ENCODE measurements around the gene TAS2R41.

DNA sequence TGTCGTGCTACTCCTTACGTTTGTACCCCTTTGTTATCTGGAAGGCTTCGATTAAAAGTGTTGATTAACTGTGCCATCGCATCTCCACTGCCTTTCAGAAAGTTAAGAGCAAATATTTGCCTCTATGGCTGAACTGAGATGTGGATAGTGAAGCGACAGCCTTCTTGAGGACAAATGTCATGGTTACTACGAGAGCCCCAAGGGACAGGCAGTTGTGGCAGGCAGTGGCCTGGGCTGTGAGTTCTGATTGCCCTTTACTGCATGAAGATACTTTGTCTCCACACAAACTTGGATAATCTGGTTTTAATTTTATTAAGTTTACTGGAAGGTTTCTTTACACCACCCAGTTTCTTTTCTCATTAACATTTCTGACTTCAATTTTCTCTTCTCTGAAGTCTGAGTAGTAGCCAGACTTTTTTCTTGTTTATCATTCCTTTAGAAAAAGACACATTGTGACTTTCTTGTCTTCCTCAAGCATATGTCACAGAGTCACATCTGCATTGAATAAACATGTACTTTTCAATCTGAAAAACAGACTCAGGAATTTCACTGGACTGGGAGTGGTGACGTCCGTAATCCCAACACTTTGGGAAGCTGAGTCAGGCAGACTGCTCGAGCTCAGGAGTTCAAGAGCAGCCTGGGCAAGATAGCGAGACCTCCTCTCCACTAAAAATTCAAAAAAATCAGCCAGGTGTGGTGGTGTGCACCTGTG lies 1.5 kb downstream of the TAS2R41 start:
- TF ChIP-seq, protein P1, sequence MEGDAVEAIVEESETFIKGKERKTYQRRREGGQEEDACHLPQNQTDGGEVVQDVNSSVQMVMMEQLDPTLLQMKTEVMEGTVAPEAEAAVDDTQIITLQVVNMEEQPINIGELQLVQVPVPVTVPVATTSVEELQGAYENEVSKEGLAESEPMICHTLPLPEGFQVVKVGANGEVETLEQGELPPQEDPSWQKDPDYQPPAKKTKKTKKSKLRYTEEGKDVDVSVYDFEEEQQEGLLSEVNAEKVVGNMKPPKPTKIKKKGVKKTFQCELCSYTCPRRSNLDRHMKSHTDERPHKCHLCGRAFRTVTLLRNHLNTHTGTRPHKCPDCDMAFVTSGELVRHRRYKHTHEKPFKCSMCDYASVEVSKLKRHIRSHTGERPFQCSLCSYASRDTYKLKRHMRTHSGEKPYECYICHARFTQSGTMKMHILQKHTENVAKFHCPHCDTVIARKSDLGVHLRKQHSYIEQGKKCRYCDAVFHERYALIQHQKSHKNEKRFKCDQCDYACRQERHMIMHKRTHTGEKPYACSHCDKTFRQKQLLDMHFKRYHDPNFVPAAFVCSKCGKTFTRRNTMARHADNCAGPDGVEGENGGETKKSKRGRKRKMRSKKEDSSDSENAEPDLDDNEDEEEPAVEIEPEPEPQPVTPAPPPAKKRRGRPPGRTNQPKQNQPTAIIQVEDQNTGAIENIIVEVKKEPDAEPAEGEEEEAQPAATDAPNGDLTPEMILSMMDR (IDR thresholded peaks at IDR 0.05; ENCODE audit: insufficient read depth, low read depth, low read length) = no peak
- TF ChIP-seq EZH2 (IDR thresholded peaks at IDR 0.05; ENCODE audit: insufficient read depth, low read length) = no peak
